HCT116 (cell line): ENCODE results near the gene SHISAL1. TPM values are rescaled to one million over a fixed set of nuclear protein-coding genes. Genes with fewer than 3 reads are reported as not detected.

Experiments
- ATAC-seq: fragments of 200-7000 bp; cut with Tn5 transposase; 2 replicates; pipeline ENCODE4 v1.9.1; 2020; ENCODE audit warnings: mild to moderate bottlenecking, moderate library complexity
- BruUV-seq: library from RNA; stranded (reverse); fragments of 400-500 nt; replicated peaks from 2 replicates; lab custom pipeline; 2021; lab: Mats Ljungman, UMichigan
- CTCF ChIA-PET: fragments of 300-600 bp; sonication (Branson Sonifier 250); formaldehyde crosslinking; loops from one replicate; lab custom pipeline; 2021; ENCODE audit warnings: antibody characterized with exemption; lab: Charles Lee
- POLR2A ChIA-PET: fragments of 300-600, 350-600 bp; sonication (Branson Sonifier 250); formaldehyde crosslinking; loops from one replicate; lab custom pipeline; 2021; ENCODE audit warnings: antibody characterized with exemption; lab: Charles Lee
- RAD21 ChIA-PET, 2 experiments: fragments of 300-600 bp; sonication (Branson Sonifier 250); formaldehyde crosslinking; loops; one replicate each; lab custom pipeline; 2023; ENCODE audit warnings: low total read pairs in 2 of 2; ENCODE audit not compliant: uncharacterized antibody in 2 of 2, unreplicated experiment in 2 of 2, low non-redundant PET in 1 of 2; lab: Charles Lee
- DNase-seq: peaks from one replicate; pipeline ENCODE4 v3.0.0-alpha.2; 2010; ENCODE audit warnings: low read depth, low spot score
- H2AFZ ChIP-seq: fragments of 200-600 bp; shearing (Covaris generic), sonication (generic); 2 replicates; pipeline ENCODE4 v1.6.1; 2017; ENCODE audit warnings: low read depth, mixed run types, mixed read lengths, antibody characterized with exemption, low read length; ENCODE audit not compliant: poor library complexity, severe bottlenecking
- H3K27ac ChIP-seq: 2 replicates; pipeline ENCODE4 v1.5.1; 2012; ENCODE audit warnings: low read depth, low read length
- H3K27me3 ChIP-seq: fragments of 200-600 bp; sonication (generic); 2 replicates; pipeline ENCODE4 v1.6.1; 2016; ENCODE audit warnings: mixed run types, low read length, mixed read lengths; ENCODE audit not compliant: insufficient read depth
- H3K36me3 ChIP-seq, 2 experiments: fragments of 200-500 bp in 1 of 2; fragments of 200-600 bp in 1 of 2; sonication (Bioruptor generic) in 1 of 2; sonication (generic) in 1 of 2; 2 replicates each; pipeline versions ENCODE4 v1.5.1 to v1.6.1; 2014 to 2016; ENCODE audit warnings: low read length in 2 of 2, inconsistent platforms in 1 of 2, mixed read lengths in 1 of 2, mixed run types in 1 of 2; ENCODE audit not compliant: insufficient read depth in 2 of 2, control insufficient read depth in 1 of 2
- H3K4me1 ChIP-seq, 2 experiments: fragments of 200-600 bp in 1 of 2; sonication (generic) in 1 of 2; 2 replicates each; pipeline versions ENCODE4 v1.5.1 to v1.6.1; 2012 to 2017; ENCODE audit warnings: low read length in 2 of 2, inconsistent platforms in 1 of 2, mild to moderate bottlenecking in 1 of 2, mixed read lengths in 1 of 2, mixed run types in 1 of 2, moderate library complexity in 1 of 2; ENCODE audit not compliant: insufficient read depth in 2 of 2, control insufficient read depth in 1 of 2
- H3K4me2 ChIP-seq: fragments of 200-600 bp; sonication (generic); 2 replicates; pipeline ENCODE4 v1.6.1; 2017; ENCODE audit warnings: mixed run types, low read length, mixed read lengths
- H3K4me3 ChIP-seq, 2 experiments: fragments of 200-600 bp in 1 of 2; sonication (generic) in 1 of 2; replicated peaks in 1 of 2; 2 replicates each; pipeline ENCODE4 v1.5.1; 2011 to 2016; ENCODE audit warnings: low read length in 2 of 2, control low read depth in 1 of 2, low read depth in 1 of 2, mild to moderate bottlenecking in 1 of 2, mixed read lengths in 1 of 2, mixed run types in 1 of 2
- H3K79me2 ChIP-seq: fragments of 200-600 bp; sonication (generic); 2 replicates; pipeline ENCODE4 v1.6.1; 2017; ENCODE audit warnings: mild to moderate bottlenecking, mixed run types, low read length, moderate library complexity, mixed read lengths; ENCODE audit not compliant: insufficient read depth
- H3K9ac ChIP-seq: fragments of 200-600 bp; sonication (generic); 2 replicates; pipeline ENCODE4 v1.6.1; 2016; ENCODE audit warnings: low read length, mixed read lengths
- H3K9me2 ChIP-seq: fragments of 200-600 bp; sonication (generic), shearing (Covaris generic); 2 replicates; pipeline ENCODE4 v1.6.1; 2017; ENCODE audit warnings: mixed run types, mild to moderate bottlenecking, moderate library complexity; ENCODE audit not compliant: insufficient read depth
- H3K9me3 ChIP-seq, 2 experiments: fragments of 200-500 bp in 1 of 2; fragments of 200-600 bp in 1 of 2; sonication (Bioruptor generic) in 1 of 2; sonication (generic) in 1 of 2; 2 replicates each; pipeline ENCODE4 v1.6.1; 2014 to 2017; ENCODE audit warnings: low read length in 2 of 2, mixed read lengths in 2 of 2, inconsistent platforms in 1 of 2, low read depth in 1 of 2, mild to moderate bottlenecking in 1 of 2, mixed run types in 1 of 2, moderate library complexity in 1 of 2; ENCODE audit not compliant: control insufficient read depth in 1 of 2, insufficient read depth in 1 of 2
- H4K20me1 ChIP-seq: fragments of 200-600 bp; sonication (generic), shearing (Covaris generic); 2 replicates; pipeline ENCODE4 v1.6.1; 2017; ENCODE audit warnings: mixed run types, mild to moderate bottlenecking, moderate library complexity; ENCODE audit not compliant: insufficient read depth
- ATF3 ChIP-seq: IDR thresholded peaks from 2 replicates; pipeline ENCODE4 v1.6.1; 2012
- ELF1 ChIP-seq: IDR thresholded peaks from 2 replicates; pipeline ENCODE4 v1.6.1; 2012; ENCODE audit warnings: low read depth, borderline replicate concordance
- FOSL1 ChIP-seq: IDR thresholded peaks from 2 replicates; pipeline ENCODE4 v1.6.1; 2012; ENCODE audit warnings: low read depth
- POLR2A ChIP-seq: IDR thresholded peaks from 2 replicates; pipeline ENCODE4 v1.7.0; 2011; ENCODE audit warnings: borderline replicate concordance; ENCODE audit not compliant: insufficient read depth, insufficient read length; ENCODE audit errors: extremely low read depth
- REST ChIP-seq: IDR thresholded peaks from 2 replicates; pipeline ENCODE4 v1.6.1; 2012; ENCODE audit warnings: low read depth
- TCF7L2 ChIP-seq: IDR thresholded peaks from 2 replicates; pipeline ENCODE4 v1.7.0; 2011; ENCODE audit warnings: borderline replicate concordance, inconsistent platforms; ENCODE audit not compliant: insufficient read depth, insufficient read length; ENCODE audit errors: extremely low read depth
- ZBTB33 ChIP-seq: IDR thresholded peaks from 2 replicates; pipeline ENCODE4 v1.6.1; 2011; ENCODE audit warnings: mild to moderate bottlenecking, low read length, moderate library complexity; ENCODE audit not compliant: insufficient replicate concordance; ENCODE audit errors: extremely low read depth
- ZFX ChIP-seq: fragments of 450-650 bp; IDR thresholded peaks from 2 replicates; pipeline ENCODE4 v1.6.1; 2017
- intact Hi-C: fragments of 100-400 bp; cut with micrococcal nuclease; formaldehyde crosslinking; loops from 2 replicates; pipeline ENCODE4 v1.10.0; 2022
- total RNA-seq: library from RNA; stranded (reverse); gene quantifications from one replicate; pipeline ENCODE4 v1.2.1, GENCODE V29; 2021; ENCODE audit not compliant: unreplicated experiment

The SHISAL1 gene
- total RNA-seq, 1 experiment from 2014 or later: not detected

GRCh38 chr22:44313385-44314006, 745 bp upstream of the SHISAL1 start:
- ChIA-PET CTCF (no interaction called here), RAD21 (no interaction called here), POLR2A (no interaction called here)
- Histone ChIP-seq H3K4me2 (no peak overlapping the region), H3K9me2 (no peaks in the 10 kb centered on the region), H3K36me3 (no peaks in the 10 kb centered on the region), H3K79me2 (no peaks in the 10 kb centered on the region), H3K4me1 (peaks cover 0 to 8% of the 10 kb centered on the region in 2 experiments; a peak in 2 of 4 replicates), H4K20me1 (no peaks in the 10 kb centered on the region), H3K27me3 (no peaks in the 10 kb centered on the region), H2AFZ (no peak overlapping the region), H3K9me3 (no peaks in the 10 kb centered on the region), H3K27ac (no peak overlapping the region), H3K4me3 (no peak overlapping the region), H3K9ac (no peak overlapping the region)
- intact Hi-C loops: no loop called here
- ATAC-seq: no peak
- DNase-seq: no peak
- no peak for TF ChIP-seq TCF7L2
- no peak for TF ChIP-seq ZBTB33
- TF ChIP-seq ATF3: no peak
- no peak for TF ChIP-seq FOSL1
- TF ChIP-seq ELF1: no peak
- no peak for TF ChIP-seq ZFX
- no peak for TF ChIP-seq POLR2A
- TF ChIP-seq REST: no peak
- no TSS peak for BruUV-seq
